Hepatocyte (in vitro differentiated cells): ENCODE measurements around the gene RGS5. TPM values are rescaled to one million over a fixed set of nuclear protein-coding genes. Genes with fewer than 3 reads are reported as not detected.

Experiments used
- DNase-seq: peaks from one replicate; pipeline ENCODE4 v3.0.0-alpha.2; 2016; ENCODE audit warnings: low spot score
- H2AFZ ChIP-seq: fragments of 200-600 bp; sonication (generic); 2 replicates; pipeline ENCODE4 v1.6.0; 2016; ENCODE audit warnings: antibody characterized with exemption, mild to moderate bottlenecking
- H3K27ac ChIP-seq: fragments of 200-600 bp; sonication (generic); 2 replicates; pipeline ENCODE4 v1.5.1; 2016; ENCODE audit warnings: mild to moderate bottlenecking
- H3K27me3 ChIP-seq: fragments of 200-600 bp; sonication (generic); 2 replicates; pipeline ENCODE4 v1.6.1; 2016
- H3K36me3 ChIP-seq: fragments of 200-600 bp; sonication (generic); replicated peaks from 2 replicates; pipeline ENCODE4 v1.5.1; 2016; ENCODE audit warnings: low read depth; ENCODE audit not compliant: insufficient read depth
- H3K4me1 ChIP-seq: fragments of 200-600 bp; sonication (generic); 2 replicates; pipeline ENCODE4 v1.5.1; 2016; ENCODE audit warnings: mild to moderate bottlenecking, moderate library complexity; ENCODE audit not compliant: insufficient read depth
- H3K4me2 ChIP-seq: fragments of 200-600 bp; sonication (generic); 2 replicates; pipeline ENCODE4 v1.6.0; 2016
- H3K4me3 ChIP-seq: fragments of 200-600 bp; sonication (generic); 2 replicates; pipeline ENCODE4 v1.5.1; 2016; ENCODE audit warnings: mild to moderate bottlenecking
- H3K79me2 ChIP-seq: fragments of 200-600 bp; sonication (generic); 2 replicates; pipeline ENCODE4 v1.6.0; 2017; ENCODE audit warnings: mild to moderate bottlenecking
- H3K9me2 ChIP-seq: fragments of 200-600 bp; sonication (generic); replicated peaks from 2 replicates; pipeline ENCODE4 v1.6.0; 2017; ENCODE audit warnings: mild to moderate bottlenecking; ENCODE audit not compliant: insufficient read depth
- H3K9me3 ChIP-seq: fragments of 200-600 bp; sonication (generic); 2 replicates; pipeline ENCODE4 v1.5.1; 2016; ENCODE audit warnings: low read depth, mild to moderate bottlenecking
- H4K20me1 ChIP-seq: fragments of 200-600 bp; sonication (generic); 2 replicates; pipeline ENCODE4 v1.6.0; 2016; ENCODE audit warnings: mild to moderate bottlenecking; ENCODE audit not compliant: insufficient read depth, poor library complexity, severe bottlenecking
- EZH2 ChIP-seq: fragments of 200-600 bp; sonication (generic); IDR thresholded peaks from 2 replicates; pipeline ENCODE4 v1.6.1; 2016; ENCODE audit warnings: antibody characterized with exemption, mild to moderate bottlenecking, borderline replicate concordance
- EZH2phosphoT487 ChIP-seq: fragments of 200-600 bp; sonication (generic); IDR thresholded peaks from one replicate; pipeline ENCODE4 v1.6.1; 2018; ENCODE audit warnings: antibody characterized with exemption, mild to moderate bottlenecking, low read depth, moderate library complexity; ENCODE audit not compliant: unreplicated experiment, severe bottlenecking
- WGBS: methylation state at CpG from one replicate; pipeline ENCODE4 v1.1.6; 2016; ENCODE audit warnings: low lambda C conversion rate; ENCODE audit errors: missing lambda C conversion rate; 5-methylcytosine and 5-hydroxymethylcytosine counted together
- polyA plus RNA-seq: library from polyadenylated mRNA; unstranded; fragments of >200 nt; fragmentation: Nextera tagmentation; extraction: Ambion mirVana; gene quantifications from 2 replicates; pipeline ENCODE4 v1.2.1, GENCODE V29; 2016
- total RNA-seq: library from RNA; depleted of rRNA; stranded (reverse); fragments of >200 nt; gene quantifications from 2 replicates; pipeline ENCODE4 v1.2.3, GENCODE V29; 2014
- TF ChIP-seq, protein P1 (sequence below): fragments of 200-600 bp; sonication (generic); IDR thresholded peaks from 2 replicates; pipeline ENCODE4 v1.5.1; 2016; ENCODE audit warnings: antibody characterized with exemption, mild to moderate bottlenecking; ENCODE audit not compliant: poor library complexity

Gene RGS5
- total and polyA plus RNA-seq, 2 experiments from 2014 or later, result 4.4 to 5.0 TPM

DNA sequence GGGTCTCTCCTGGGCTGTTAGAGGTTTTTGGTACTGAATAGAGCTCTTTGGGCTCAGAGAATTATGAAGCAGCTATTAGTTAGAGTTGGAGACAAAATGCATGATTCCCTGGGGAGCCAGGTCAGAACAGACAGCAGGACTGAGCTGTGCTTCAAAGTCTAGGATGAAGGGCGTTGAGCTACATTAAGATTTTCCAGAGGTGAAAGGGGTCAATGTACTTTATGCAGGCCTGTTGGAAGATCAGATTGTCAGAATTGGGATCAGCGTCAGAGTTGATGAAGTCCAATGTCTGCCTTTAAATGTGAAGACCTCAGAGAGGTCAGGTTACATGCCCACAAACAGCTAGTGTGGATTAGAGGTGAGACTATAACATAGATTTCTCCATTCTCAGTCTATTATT is 53.8 kb downstream of the RGS5 start:
- Histone ChIP-seq H3K36me3 (no peaks in the 10 kb centered on the region), H3K4me2 (no peak overlapping the region), H3K79me2 (no peaks in the 10 kb centered on the region), H2AFZ (no peak overlapping the region), H3K4me1 (no peaks in the 10 kb centered on the region), H3K27me3 (no peaks in the 10 kb centered on the region), H3K9me3 (no peaks in the 10 kb centered on the region), H3K4me3 (no peak overlapping the region), H3K9me2 (no peaks in the 10 kb centered on the region), H4K20me1 (no peaks in the 10 kb centered on the region), H3K27ac (no peak overlapping the region)
- DNase-seq, result no peak
- TF ChIP-seq EZH2phosphoT487, result no peak
- TF ChIP-seq, protein P1, sequence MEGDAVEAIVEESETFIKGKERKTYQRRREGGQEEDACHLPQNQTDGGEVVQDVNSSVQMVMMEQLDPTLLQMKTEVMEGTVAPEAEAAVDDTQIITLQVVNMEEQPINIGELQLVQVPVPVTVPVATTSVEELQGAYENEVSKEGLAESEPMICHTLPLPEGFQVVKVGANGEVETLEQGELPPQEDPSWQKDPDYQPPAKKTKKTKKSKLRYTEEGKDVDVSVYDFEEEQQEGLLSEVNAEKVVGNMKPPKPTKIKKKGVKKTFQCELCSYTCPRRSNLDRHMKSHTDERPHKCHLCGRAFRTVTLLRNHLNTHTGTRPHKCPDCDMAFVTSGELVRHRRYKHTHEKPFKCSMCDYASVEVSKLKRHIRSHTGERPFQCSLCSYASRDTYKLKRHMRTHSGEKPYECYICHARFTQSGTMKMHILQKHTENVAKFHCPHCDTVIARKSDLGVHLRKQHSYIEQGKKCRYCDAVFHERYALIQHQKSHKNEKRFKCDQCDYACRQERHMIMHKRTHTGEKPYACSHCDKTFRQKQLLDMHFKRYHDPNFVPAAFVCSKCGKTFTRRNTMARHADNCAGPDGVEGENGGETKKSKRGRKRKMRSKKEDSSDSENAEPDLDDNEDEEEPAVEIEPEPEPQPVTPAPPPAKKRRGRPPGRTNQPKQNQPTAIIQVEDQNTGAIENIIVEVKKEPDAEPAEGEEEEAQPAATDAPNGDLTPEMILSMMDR, result no peak
- 73% methylated on average over 2 of the region's 2 CpGs for whole genome bisulfite sequencing

DNA sequence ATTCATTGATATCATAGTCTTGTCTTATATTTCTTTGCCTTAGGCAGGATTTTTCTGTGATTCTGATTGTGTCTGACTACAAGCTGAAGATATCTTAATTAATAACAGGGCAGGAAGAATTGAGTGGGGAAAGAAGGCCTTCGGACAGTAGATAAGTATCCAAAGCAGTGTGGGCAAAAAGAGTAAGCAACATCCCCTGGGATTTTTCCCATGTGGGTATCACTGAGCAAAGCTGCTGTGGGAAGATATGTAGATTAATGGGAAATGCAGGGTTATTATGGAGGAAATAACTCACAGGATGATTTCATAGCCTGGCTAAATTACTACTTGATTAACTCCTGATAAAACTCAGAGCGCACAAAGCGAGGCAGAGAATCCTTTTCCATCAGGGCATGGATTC is 55.7 kb downstream of the RGS5 start:
- H3K9me2 ChIP-seq, result no peaks in the 10 kb centered on the region
- no peaks in the 10 kb centered on the region for H3K27me3 ChIP-seq
- no peaks in the 10 kb centered on the region for H3K4me1 ChIP-seq
- DNase-seq, result no peak
- no peaks in the 10 kb centered on the region for H3K36me3 ChIP-seq
- H3K4me2 ChIP-seq, result no peak overlapping the region
- H4K20me1 ChIP-seq, result no peaks in the 10 kb centered on the region
- H3K9me3 ChIP-seq, result no peaks in the 10 kb centered on the region
- H3K79me2 ChIP-seq, result no peaks in the 10 kb centered on the region
- H3K4me3 ChIP-seq, result no peak overlapping the region
- no peak overlapping the region for H2AFZ ChIP-seq
- WGBS, result 87% methylated on average over 3 of the region's 3 CpGs
- TF ChIP-seq EZH2 (no peak), EZH2phosphoT487 (no peak)
- TF ChIP-seq, protein P1, result no peak
- no peak overlapping the region for H3K27ac ChIP-seq

DNA sequence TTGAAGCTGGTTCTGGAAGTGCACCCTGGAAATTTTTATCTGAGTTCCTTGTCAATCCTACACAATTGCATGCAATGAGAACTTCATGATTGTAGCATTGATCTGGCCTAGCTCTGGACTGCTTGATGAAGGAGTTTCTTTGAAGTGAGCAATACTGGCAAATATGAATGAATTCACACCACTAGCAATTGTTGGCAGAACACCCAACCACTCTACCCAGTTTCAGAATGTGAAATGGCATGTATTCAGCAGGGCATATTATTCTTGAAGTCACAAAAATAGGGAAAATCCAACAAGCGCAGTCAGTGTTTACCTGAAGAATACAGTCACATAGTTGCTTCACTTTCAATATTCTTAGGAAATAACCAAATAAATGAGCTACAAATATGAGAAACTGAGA is 57.3 kb downstream of the RGS5 start:
- no peaks in the 10 kb centered on the region for H3K4me1 ChIP-seq
- no peak overlapping the region for H3K27ac ChIP-seq
- no peaks in the 10 kb centered on the region for H3K79me2 ChIP-seq
- H2AFZ ChIP-seq, result no peak overlapping the region
- no peaks in the 10 kb centered on the region for H3K9me3 ChIP-seq
- H3K4me3 ChIP-seq, result no peak overlapping the region
- no peaks in the 10 kb centered on the region for H3K9me2 ChIP-seq
- WGBS, result 97% methylated on average over 1 of the region's 1 CpG
- no peaks in the 10 kb centered on the region for H3K27me3 ChIP-seq
- no peak for DNase-seq
- H4K20me1 ChIP-seq, result no peaks in the 10 kb centered on the region
- no peaks in the 10 kb centered on the region for H3K36me3 ChIP-seq
- TF ChIP-seq EZH2 (no peak), EZH2phosphoT487 (no peak)
- TF ChIP-seq, protein P1, result no peak
- no peak overlapping the region for H3K4me2 ChIP-seq

DNA sequence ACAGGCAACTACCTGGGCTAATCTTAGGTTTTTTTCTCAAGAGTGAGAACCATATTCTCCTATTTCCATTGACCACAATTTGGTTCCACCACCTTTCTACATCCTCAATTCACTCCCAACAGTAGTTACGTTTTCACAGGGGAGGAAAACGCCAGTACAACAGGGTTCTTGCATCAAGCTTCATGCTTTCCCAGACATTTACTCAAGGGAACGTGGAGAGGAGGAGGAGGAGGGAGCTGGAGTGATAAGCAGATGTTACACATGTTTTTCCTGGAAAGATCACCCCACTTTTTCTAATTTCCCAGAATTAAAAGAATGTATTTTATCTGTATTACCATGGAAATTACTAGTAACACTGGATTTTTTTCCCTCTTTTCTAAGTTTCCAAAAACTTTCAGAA is 58.3 kb downstream of the RGS5 start:
- no peaks in the 10 kb centered on the region for H3K36me3 ChIP-seq
- no peak overlapping the region for H3K4me2 ChIP-seq
- no peaks in the 10 kb centered on the region for H3K9me2 ChIP-seq
- no peak overlapping the region for H3K4me3 ChIP-seq
- no peaks in the 10 kb centered on the region for H4K20me1 ChIP-seq
- no peak overlapping the region for H3K27ac ChIP-seq
- no peak for DNase-seq
- WGBS, result 70% methylated on average over 3 of the region's 3 CpGs
- TF ChIP-seq, protein P1, result no peak
- TF ChIP-seq EZH2 (no peak), EZH2phosphoT487 (no peak)
- H3K27me3 ChIP-seq, result no peaks in the 10 kb centered on the region
- H2AFZ ChIP-seq, result no peak overlapping the region
- no peaks in the 10 kb centered on the region for H3K79me2 ChIP-seq
- no peaks in the 10 kb centered on the region for H3K9me3 ChIP-seq
- H3K4me1 ChIP-seq, result no peaks in the 10 kb centered on the region
